LNCaP clone FGC (cell line): ENCODE data around the gene ABTB2.

Experiments
- DNase-seq: peaks from one replicate; pipeline ENCODE4 v3.0.0-alpha.2; 2011; ENCODE audit warnings: low read depth
- H3K4me3 ChIP-seq: 2 replicates; pipeline ENCODE4 v1.5.1; 2011; ENCODE audit warnings: mild to moderate bottlenecking, low read depth, low read length, control low read depth
- TF ChIP-seq, protein P1 (sequence below): IDR thresholded peaks from 2 replicates; pipeline ENCODE4 v1.5.1; 2012; ENCODE audit warnings: mild to moderate bottlenecking; ENCODE audit not compliant: control insufficient read depth, insufficient read depth; ENCODE audit errors: extremely low read depth

The ABTB2 gene

DNA sequence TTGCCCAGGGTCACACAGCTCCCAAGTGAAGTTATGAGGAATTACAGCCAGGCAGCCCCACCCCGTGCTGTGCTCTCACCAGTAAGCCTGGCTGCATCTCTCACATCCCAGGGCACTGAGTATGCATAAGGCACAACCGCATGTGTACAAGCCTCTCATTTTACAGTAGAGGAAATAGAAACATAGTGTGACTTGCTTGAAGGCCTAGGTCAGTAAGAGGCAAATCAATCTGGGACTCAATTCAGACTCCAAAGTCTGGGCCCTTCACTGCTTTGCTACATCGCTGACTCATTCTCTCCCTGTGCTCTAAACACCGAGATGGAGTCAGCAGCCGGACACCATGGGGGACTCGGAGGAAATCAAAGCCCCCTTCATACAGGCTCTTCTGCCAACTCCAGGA, 7.9 kb downstream of the ABTB2 start:
- TF ChIP-seq, protein P1, sequence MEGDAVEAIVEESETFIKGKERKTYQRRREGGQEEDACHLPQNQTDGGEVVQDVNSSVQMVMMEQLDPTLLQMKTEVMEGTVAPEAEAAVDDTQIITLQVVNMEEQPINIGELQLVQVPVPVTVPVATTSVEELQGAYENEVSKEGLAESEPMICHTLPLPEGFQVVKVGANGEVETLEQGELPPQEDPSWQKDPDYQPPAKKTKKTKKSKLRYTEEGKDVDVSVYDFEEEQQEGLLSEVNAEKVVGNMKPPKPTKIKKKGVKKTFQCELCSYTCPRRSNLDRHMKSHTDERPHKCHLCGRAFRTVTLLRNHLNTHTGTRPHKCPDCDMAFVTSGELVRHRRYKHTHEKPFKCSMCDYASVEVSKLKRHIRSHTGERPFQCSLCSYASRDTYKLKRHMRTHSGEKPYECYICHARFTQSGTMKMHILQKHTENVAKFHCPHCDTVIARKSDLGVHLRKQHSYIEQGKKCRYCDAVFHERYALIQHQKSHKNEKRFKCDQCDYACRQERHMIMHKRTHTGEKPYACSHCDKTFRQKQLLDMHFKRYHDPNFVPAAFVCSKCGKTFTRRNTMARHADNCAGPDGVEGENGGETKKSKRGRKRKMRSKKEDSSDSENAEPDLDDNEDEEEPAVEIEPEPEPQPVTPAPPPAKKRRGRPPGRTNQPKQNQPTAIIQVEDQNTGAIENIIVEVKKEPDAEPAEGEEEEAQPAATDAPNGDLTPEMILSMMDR: no peak
- no peak for DNase-seq
- H3K4me3 ChIP-seq: no peak overlapping the region

GRCh38 chr11:34348919-34349318, 8.9 kb downstream of the ABTB2 start:
- DNase-seq: no peak
- TF ChIP-seq, protein P1: no peak
- H3K4me3 ChIP-seq: no peak overlapping the region

- no peak for DNase-seq
- TF ChIP-seq, protein P1: no peak
- H3K4me3 ChIP-seq: no peak overlapping the region
These were observed 9.7 kb downstream of the ABTB2 start for GRCh38 chr11:34348096-34348495.

- H3K4me3 ChIP-seq: no peak overlapping the region
- no peak for DNase-seq
- TF ChIP-seq, protein P1: no peak
These were observed 11.3 kb downstream of the ABTB2 start for GRCh38 chr11:34346551-34346950.

- no peak for DNase-seq
- TF ChIP-seq, protein P1: no peak
- H3K4me3 ChIP-seq: no peak overlapping the region
These were observed 11.8 kb downstream of the ABTB2 start for GRCh38 chr11:34345991-34346480.

DNA sequence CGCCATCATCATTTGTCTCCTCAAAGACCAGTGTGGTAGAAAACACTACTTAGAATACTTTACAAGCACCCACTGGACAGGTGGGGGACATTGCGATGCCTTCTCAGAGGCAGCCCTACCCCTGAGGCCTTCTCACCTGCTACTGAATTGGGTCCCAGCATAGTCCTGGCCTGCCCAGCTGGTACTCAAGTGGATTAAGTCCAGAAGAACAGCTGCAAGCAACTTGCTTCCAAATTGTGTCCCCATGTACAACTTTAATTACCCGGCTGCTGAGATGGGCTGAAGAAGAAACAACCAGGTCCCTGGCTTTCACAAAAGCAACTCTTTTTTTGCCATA, 12.3 kb downstream of the ABTB2 start:
- no peak for DNase-seq
- no peak overlapping the region for H3K4me3 ChIP-seq
- TF ChIP-seq, protein P1: no peak

DNA sequence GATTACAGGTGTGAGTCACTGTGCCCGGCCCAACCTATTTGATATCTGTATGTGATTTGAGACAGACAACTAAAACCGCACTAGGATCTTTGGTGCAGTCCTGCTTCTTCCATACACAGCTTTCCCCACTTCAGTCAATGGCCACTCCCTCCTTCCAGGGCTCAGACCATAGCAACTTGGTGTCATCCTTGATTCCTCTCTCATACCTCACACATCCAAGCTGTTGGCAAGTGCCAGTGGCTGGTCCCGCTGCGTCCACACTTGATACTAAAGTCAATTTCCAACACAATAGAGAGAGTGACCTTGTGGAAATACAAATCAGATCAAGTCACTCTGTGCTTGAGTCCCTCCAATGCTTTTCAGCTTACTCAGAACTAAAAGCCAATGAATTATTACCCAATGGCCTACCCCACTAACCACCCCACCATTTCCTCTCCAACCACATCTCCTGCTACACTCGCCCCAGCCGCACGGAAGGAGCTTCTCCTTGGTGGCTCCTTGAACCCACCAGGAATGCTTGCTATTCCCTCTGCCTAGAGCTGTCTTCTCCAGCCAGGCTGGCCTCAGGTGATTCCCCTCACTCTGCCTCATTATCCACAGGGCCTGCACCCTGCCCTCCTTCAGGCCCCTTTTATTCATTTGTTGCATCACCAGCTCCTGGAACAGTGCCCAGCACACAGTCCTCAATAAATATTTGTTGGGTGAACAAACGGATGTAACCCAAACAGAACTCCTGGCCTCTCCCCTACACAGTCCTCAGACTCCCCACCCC, 12.9 kb downstream of the ABTB2 start:
- no peak overlapping the region for H3K4me3 ChIP-seq
- TF ChIP-seq, protein P1: no peak
- DNase-seq: peak; percentile 27
